GM12892 (cell line): ENCODE data around the gene PIGP.

Experiments used
- POLR2A ChIP-seq: IDR thresholded peaks from 2 replicates; pipeline ENCODE4 v1.6.1; 2011; ENCODE audit warnings: low read depth, low read length, control low read depth
- POLR2AphosphoS5 ChIP-seq: IDR thresholded peaks from 2 replicates; pipeline ENCODE4 v1.6.1; 2011; ENCODE audit warnings: low read depth, low read length, control low read depth
- TAF1 ChIP-seq: IDR thresholded peaks from 2 replicates; pipeline ENCODE4 v1.6.1; 2011; ENCODE audit warnings: low read depth, mild to moderate bottlenecking, control low read depth, low read length, borderline replicate concordance

- TF ChIP-seq TAF1: no peak
- TF ChIP-seq POLR2A: no peak
- TF ChIP-seq POLR2AphosphoS5: no peak
Measured at GRCh38 chr21:37059181-37059580, 13.7 kb downstream of the PIGP start.
